Epithelial cell of esophagus (primary cell): Measurements from ENCODE around the gene EYA4.
A peak's percentile ranks its signal among the peaks of the same experiment; 100 is the strongest.

Source experiments
- DNase-seq: peaks from one replicate; pipeline ENCODE4 v3.0.0; 2010; ENCODE audit warnings: low read depth
- H3K4me3 ChIP-seq: 2 replicates; pipeline ENCODE4 v1.5.1; 2011; ENCODE audit warnings: mild to moderate bottlenecking, low read length, control low read depth
- TF ChIP-seq, protein P1 (sequence below): IDR thresholded peaks from 2 replicates; pipeline ENCODE4 v1.5.1; 2011; ENCODE audit warnings: low read depth, mild to moderate bottlenecking, low read length, control low read depth, inconsistent platforms; ENCODE audit not compliant: insufficient read depth; ENCODE audit errors: missing control alignments

The EYA4 gene

DNA sequence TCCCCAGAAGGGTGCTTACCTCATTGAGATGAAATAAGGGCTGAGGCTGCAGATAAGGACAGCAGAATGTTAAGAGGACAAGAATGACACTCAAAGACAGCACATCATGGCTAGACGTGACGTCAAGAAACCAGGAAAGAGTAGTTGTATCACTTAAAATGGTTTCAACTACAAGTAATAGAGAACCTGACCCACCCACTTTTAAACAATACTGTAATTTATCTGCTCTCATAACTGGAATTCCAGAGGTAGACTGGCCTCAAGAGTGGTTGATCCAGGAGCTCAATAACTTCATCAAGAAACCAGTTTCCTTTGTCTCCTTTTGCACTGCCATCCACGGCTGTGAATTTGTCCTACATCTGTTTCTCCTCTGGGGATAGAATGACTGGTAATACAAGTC, 187.1 kb downstream of the EYA4 start:
- peak; percentile 32 for DNase-seq
- TF ChIP-seq, protein P1, sequence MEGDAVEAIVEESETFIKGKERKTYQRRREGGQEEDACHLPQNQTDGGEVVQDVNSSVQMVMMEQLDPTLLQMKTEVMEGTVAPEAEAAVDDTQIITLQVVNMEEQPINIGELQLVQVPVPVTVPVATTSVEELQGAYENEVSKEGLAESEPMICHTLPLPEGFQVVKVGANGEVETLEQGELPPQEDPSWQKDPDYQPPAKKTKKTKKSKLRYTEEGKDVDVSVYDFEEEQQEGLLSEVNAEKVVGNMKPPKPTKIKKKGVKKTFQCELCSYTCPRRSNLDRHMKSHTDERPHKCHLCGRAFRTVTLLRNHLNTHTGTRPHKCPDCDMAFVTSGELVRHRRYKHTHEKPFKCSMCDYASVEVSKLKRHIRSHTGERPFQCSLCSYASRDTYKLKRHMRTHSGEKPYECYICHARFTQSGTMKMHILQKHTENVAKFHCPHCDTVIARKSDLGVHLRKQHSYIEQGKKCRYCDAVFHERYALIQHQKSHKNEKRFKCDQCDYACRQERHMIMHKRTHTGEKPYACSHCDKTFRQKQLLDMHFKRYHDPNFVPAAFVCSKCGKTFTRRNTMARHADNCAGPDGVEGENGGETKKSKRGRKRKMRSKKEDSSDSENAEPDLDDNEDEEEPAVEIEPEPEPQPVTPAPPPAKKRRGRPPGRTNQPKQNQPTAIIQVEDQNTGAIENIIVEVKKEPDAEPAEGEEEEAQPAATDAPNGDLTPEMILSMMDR: no peak
- no peak overlapping the region for H3K4me3 ChIP-seq

DNA sequence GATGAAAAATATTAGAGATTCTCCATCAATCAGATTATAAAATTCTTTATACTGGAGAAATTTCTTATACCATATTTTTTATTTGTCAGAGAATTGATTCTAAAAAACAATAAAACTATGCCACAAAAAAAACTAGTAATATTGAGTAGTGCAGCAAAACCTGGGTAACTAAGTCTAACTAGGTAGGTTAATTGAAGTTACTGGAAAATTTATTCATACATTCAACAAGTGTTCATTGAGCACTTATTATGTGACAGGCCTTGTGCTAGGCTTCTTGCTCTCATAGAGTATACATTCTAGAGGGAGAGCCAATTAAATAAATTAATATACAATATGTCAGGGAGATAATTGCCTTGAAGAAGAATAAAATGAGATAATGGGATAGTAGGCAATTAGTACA, 189.4 kb downstream of the EYA4 start:
- no peak for DNase-seq
- H3K4me3 ChIP-seq: no peak overlapping the region
- TF ChIP-seq, protein P1: no peak

DNA sequence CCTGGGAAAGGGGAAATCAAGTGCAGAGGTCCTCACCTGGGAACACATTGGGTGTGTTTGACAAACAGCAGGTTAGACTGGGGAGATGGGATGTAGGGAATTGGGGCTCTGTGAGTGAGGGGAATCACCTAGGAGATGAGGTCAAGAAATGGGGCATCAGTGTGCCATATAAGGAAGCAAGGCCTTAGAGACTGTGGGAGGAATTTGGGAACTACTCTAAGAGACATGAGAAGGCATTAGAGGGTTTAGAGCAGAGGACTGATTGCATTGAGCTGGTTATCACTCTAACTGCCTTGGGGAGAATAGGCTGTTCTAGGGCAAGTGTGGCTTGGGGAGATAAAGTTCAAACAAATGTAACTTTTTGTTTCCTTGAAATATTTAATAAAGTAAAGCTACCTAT, 189.9 kb downstream of the EYA4 start:
- no peak overlapping the region for H3K4me3 ChIP-seq
- no peak for DNase-seq
- TF ChIP-seq, protein P1: no peak

DNA sequence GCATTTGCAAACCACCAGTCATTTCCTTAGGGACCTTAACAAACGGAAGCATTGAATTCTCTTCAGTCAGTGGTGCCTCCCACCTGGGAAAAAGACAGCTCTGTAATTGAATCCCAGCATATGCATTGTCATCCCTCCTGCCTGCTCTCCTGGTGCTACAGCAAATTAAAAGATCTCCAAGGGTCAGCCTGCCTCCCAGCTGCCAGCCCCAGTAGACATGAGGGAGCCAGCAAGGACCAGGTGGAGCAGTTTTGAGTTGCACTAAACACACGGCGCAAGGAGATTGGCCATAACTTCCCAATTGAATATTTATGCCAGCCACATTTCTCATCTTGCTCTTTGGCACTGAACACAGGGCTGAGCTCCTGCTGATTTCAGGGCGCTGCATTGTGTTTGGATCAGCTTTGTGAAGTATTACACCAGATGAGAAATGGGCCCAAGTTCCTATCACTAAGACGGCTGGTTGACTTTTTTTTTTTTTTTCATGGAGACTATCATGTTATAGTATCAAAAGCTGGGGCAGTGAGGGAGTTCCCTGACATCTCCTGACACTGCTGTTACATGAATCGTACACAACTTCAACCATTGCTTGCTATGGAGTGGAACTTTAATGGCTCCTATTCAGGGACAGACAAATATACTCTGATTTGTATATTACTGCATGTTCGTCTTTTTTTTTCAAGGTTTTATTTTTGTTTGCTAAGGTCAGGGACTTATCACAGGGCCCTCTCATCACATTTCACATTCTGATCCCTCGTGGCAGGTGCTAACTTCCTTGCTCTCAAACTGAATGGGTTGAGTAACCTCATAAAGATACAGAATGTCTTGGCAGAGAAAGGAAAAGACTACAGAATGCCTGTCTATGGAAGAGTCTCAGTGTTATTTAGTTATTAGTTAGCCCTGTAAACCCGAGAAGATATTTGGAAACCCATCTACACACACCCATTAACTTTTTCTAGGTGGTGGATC, 191.1 kb downstream of the EYA4 start:
- TF ChIP-seq, protein P1: no peak
- H3K4me3 ChIP-seq: no peak overlapping the region
- no peak for DNase-seq

DNA sequence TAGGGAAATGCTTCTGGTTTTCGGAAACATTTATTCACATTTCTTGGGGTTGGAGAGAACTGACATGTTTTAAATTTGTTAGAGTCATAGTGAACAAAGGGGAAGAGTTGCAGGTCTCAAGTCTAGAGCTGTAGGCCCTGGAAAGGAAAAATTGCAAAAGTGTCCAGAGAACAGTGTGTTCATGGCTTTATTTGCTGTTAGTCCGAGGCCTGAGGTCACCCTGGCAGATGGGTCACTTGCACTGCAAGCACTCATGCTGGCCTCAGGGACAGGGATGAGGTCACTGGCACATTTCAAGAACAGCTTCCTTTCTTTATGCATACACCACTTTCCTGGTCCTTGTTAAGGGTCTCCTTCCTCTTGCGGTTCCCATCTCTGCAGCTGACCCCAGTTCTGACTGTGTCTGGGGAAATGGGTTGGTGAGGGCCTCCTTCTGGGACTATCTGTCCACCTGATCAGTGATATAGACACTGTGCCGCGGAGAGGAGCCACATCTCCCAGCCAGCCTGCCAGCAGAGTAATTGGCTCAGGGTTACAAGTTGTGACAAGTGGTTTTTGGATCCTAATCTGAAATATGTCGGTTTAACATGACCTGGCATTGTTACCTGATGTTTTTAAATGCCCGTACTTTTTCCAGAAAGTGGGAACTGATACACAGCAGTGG, 194.0 kb downstream of the EYA4 start:
- H3K4me3 ChIP-seq: no peak overlapping the region
- TF ChIP-seq, protein P1: no peak
- no peak for DNase-seq

DNA sequence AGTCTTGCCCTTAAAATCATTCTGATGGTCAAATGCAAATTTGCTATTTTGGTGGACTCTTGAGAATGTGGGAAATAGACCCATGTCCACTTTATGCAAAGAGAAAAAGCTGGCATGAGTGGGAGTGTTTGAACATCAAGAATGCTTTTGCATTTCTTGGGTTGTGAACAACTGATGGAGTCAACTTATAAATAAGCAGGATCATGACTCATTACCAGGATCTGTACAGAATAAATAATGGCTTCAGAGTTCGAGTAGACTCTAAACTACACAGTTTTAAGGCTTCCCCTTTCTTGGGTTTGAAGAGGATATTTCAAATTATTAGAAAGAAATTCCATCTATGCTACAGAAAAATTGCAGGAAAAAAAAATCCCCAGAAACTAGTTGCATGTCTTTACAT, 195.5 kb downstream of the EYA4 start:
- TF ChIP-seq, protein P1: no peak
- no peak overlapping the region for H3K4me3 ChIP-seq
- DNase-seq: peak; percentile 2

DNA sequence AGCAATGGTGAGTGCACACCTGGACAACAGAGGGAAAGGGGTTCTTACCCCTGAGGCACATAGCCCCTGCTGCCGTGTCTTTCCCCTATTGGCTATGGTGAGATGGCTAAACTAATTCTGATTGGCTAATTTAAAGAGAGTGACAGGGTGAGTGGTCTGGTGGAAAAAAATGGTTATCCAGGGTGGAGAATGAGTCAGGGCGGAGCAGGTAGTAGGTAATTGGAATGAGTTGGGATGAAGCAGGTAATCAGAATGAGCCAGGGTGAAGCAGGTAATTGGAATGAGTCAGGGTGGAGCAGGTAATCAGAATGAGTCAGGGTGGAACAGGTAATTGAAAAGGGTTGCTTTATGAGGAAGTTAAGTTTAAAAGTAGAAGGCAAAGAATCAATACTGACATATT, 200.3 kb downstream of the EYA4 start:
- DNase-seq: peak; percentile 76
- no peak overlapping the region for H3K4me3 ChIP-seq
- TF ChIP-seq, protein P1: no peak
